GM18867 (cell line): ENCODE results near the gene KRT78.

Experiments used
- ATAC-seq: cut with Tn5 transposase; IDR thresholded peaks from one replicate; pipeline ENCODE4 v1.9.1; 2021; ENCODE audit warnings: mild to moderate bottlenecking, moderate library complexity; ENCODE audit not compliant: unreplicated experiment

Gene KRT78

DNA sequence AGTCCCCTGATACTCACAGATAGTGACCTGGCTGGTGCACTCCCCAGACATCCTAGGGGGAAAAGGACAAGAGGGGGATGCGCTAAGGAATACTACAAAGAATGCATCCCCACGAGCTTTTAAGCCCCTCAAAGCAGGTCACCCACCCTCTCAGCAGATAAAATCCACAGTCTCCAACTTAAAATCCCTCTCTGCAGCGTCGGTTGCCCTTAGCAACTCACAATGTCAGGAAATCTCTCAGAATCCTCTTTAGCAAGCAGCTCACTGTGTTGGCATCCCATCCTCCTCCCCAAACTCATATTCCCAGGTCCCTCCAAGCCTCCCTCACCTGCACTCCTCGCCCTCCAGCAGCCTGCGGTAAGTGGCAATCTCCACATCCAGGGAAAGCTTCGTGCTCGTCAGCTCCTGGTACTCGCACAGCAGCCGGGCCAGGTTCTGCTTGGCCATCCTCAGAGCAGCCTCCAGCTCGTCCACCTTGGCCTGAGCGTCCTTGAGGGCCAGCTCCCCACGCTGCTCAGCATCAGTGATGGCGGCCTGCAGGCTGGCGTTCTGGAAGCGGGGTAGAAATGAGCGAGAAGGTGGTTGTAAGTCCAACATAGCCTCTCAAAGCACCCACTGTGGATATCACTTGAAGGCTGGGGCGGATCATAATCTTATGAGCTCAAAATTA is 9.2 kb downstream of the KRT78 start:
- ATAC-seq, result no peak

DNA sequence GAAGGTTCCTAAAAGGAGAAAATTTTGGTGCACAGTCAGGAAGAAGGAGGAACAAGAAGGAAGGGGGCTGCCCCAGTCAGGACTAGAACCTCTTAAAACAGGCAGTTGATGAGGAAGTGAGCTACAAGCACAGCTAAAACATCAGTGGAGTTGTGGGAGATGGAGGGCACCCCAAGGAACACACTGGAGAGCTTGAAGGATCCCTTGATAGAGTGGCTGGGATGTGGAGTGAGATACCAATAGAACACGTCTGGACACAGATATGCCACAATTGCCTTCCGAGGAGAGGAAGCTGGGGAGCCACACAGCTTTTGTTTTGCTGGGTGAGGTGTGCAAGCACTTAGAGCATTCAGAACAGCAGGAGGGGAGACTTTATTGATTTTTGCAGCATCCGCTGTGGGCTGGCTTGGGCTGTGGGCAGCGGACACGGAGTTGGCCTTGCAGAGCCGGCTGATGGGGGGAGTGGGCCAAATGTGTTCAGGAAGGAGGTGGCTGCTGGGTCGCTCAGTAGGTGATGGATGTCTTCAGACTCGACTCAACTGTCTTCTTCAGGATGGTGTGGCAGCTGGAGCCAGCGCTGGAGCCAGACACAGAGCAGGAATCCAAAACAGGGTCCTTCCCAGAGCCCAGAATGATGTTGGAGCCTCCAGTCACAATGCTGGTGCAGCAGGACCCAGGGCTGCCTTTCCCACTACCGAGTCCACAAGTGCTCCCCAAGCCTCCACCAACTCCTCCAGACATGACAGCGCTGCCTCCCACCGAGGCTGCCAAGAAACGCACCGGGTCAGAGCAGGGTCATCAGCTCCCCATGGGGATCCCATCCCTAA is 10.0 kb downstream of the KRT78 start:
- no peak for ATAC-seq

DNA sequence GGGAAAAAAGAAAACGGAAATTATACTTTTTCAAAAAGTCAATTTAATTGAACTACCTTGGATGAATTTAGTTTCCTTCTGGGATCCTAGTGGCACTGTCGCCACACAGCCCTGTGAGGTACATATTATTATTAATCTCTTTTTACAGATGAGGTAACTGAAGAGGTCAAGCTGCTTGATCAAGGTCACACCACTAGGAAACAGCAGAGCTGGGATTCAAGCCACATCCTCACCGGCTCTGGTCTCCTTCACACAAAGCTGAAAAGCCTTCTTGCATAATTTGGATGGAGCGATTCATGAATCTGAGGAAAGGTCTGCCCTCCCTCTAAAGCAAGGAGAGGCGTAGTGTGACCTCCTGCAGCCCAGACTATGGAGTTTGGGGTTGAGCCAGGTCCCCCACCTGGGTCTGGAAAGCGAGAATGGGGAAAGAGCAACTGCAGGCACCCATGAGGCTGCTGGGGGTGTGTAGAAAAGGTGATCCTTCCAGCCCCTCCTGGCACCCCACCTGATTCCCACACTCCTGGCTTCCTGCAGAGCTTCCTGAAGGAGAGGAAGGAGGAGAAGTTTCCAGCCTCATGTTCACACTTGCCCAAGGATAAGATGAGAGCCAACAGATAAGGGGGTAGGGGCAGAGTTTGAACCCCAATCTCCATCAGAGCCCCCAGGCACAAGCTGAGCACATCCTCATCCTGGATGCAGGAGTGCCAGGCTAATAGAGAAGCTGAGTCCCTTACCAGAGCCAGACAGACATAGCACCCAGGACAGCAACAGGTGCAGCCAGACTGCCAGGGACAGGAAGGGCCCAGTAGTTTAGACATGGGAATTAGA is 10.8 kb downstream of the KRT78 start:
- no peak for ATAC-seq

DNA sequence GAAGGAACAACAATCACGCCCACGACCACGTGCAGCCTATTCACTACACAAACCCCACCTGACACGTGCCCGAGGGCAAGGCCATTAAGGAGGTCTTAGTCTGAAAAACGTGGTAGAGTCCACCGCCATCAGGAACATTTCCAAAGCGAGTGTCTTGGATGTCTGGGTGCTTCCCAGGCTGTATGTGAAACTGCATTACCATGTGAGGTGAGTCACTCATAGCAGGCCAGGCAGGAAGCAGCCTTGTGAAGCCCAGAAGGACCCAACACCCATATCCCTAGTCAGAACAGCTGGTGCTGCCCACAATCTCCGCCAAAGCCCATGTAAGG is 11.4 kb downstream of the KRT78 start:
- no peak for ATAC-seq

DNA sequence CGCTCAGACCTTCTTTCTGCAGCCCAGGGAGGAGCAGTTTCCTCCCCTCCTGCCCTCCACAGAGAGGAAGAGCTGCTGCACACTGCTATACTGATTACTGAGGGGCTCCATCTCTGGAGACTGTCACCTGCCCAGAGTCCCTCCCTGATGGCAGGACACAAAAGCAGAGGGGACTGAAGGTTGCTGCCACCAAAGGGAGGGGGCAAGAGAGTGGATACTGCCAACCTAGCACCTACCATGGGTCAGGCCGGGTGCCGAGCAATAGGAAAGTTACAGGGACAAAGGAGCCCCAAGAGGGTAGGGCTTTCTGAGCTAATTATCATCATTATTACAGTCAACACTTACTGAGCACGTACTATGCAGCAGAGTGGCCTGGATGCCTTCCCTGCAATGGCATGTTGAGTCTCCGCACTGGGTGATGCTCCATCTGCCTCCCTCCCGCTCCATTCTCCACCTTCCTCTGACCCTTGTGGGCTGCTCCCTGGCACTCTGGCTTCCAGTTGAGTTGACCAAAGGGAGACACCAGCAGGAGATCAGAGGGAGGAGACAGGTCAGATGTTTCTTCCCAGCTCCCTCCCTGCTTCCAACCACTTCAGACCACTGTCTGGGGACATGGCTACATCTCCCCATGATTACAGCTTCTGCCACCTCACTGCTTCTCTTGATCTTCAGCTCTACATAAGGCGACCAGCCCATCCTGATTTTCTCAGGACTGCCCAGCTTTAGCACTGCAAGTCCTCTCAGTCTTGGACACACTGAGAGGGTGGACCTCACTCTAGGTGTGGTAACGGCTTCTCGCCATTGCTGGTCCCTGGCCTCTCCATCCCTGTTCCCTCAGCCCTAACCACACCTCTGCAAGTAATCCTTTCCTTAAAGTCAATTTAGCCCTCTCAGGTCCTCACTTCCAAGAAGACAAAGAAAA is 12.0 kb downstream of the KRT78 start:
- ATAC-seq, result no peak

DNA sequence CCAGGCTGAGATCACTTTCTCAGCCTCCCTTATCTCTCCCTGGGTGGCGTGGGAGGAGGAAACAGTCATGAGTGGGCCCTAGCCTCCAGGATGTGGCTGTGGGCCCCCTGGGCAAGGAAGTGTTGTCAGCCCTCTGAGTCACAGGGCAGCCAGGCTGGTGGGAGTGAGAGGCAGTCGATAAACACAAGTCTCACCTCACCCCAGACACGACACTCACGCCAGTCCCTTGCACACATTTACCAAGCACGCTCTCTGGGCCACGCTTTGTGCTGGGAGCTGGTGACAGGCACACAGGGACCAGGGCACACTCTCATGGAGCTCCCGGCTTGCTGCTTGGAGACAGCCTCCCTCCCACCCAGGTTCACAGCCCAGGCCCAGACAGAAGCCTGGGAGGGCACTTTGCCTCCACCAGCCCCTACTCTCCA is 12.7 kb downstream of the KRT78 start:
- no peak for ATAC-seq

DNA sequence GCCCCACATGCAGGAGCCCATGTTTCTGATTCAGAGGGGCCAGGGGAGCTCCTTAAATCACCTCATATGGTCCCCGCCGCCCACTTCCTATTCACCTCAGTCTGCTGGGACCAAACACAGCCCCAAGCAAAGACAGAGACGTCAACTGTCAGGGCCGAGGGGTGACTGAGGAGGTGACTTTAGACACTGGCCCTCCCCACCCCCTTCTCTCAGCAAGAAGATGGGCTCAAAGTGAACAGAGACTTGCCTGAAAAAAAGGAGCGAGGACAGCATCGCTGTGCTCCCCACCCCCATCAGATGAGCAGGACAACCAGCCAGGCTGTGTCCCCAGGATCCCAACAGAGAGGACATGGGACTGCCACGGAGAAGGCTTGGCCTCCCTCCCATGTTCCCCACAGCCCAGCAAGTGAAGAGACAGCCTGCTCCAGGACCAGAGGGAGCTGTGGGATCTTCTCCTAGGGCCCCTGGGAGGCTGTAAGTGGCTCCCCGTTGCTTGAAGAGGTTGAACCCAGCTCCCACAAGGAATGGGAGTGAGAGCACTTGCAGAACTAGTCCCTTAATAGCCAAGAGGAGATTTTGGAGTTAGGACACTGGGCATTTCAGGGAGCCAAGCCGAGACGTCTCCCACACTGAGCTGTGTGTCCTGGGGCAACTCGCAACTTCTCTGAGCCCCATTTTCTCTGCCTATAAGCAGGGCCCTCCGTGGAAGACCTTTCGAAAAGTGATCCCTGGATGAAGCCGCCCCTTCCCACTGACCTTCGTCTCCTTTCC is 13.3 kb downstream of the KRT78 start:
- no peak for ATAC-seq

DNA sequence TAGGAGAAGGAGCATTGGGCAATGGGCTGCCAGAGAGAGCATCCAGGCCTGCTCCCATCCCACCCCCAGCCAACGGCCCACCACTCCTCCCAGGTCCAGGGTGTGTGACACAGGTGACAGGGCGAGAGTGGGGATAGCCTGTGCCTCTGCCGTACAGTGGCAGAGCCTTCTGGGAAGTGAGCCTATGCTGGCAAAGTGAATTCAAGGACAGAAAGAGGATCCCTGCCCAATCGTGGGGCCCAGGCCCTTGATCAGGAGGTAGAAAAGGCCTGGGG is 14.1 kb downstream of the KRT78 start:
- no peak for ATAC-seq

DNA sequence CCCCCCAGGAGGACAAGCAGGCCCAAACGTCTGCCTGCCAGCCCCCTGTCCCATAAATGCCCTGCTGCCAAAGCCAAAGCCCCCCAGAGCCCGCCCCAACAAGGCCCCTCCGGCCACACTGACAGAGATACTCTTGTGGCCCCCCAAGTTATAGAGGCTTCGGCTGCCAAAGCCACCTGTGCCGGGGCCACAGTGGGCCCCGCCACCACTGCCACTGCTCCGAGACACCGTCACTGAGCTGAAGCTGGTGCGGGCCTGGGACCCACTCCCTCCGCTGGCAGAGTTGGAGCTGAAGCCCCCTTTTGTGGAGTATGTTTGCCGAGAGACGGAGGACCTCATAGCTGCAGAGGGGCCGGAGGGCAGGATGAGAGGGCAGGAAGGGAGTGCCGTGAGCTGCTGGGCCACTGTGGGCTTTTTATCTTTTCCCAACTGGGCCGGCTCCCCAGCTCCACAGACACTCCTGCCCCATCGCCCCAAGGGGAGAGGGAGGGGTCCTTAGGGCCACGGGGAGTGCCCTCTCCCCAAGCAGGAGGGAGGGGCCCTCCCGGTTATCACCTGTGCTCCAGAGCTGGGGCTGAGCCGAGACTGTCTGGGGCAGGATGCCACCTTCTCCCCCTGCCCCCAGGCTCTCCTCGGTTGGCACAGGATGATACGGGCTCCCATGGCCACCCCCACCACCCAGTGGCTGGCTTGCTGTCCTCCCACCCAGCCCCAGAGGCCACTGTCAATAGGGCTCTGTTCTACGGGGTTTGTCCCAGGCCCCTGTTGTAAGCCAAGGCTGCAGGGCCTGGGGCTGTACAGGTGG is 14.7 kb downstream of the KRT78 start, which contains the start of gene KRT79:
Gene KRT79 (minus strand): TSS at position 390 of the 805 bp plus-strand sequence. CDS start 51 bp downstream, at position 339.
- no peak for ATAC-seq

DNA sequence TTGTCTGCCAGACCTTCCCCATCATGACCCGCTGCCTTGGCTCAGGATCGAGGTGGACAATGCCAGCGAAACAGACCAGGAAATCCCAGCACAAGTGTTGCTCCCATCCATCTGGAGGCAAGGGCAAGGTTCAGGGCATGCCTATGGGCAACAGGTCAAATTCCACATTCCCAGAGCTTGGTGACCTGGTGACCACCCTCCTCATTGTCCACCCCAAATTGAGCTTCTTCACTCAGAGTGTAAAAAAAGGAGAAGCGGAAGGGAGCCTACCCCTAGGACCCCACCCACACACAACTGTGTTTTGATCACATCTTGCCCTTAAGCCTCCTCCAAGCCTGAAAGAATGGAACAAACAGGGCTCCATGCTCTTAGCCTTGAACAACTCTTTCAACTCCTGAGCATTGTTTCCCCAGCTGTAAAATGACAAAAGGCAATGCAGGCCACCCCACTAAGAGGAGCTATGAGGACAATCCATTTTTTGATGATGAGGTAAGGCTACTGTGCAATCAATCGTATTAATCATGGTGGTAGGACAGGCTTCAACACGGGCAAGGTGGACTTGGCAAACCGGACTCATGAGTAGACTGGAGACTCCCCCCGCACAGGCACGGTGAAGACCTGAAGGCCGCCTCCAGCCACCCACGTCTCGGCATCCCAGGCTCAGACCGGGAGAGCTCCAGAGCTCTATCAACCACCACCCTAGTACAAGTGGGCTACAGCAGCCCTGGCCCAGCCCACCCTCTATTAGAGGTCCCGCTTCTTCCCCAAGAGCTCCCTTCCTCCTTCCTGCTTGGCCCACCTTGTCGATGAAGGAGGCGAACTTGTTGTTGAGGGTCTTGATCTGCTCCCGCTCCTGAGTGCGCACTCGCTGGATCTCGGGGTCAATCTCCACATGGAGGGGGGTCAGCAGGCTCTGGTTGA is 15.5 kb downstream of the KRT78 start:
- no peak for ATAC-seq

DNA sequence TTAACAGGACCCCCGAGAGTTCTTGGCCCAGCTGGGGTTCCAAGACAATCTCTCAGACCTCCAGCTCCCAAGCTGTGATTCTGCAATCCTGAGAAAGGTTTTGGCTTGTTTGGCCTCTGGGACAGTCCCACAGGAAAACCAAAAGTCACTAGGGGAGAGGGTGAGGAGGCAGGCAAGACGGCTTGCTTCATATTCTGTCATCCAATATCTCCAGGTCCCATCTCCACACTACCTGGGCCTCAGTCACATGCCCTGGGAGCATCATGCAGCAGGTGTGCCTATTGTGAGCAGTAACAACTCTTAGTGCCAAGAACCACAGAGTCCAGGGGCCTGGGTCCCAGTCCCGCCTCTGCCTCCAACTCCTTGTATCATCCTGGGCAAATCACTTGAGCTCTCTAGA is 16.3 kb downstream of the KRT78 start:
- ATAC-seq, result no peak

DNA sequence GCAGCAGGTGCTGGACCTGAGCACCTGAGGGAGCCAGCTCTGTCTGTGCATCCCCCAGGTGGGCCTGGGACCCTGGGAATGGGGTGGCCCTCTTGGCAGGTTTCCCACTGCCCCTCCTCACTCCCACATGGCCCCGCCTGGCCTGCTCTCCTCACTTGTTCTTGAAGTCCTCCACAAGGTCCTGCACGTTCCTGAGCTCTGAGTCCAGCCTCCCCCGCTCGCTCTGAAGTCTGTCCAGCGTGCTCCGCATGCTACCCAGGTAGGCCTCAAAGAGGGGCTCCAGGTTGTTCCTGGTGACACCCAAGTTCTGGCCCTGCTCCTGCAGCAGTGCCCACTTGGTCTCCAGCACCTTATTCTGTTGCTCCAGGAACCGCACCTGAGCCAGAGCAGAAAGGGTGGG is 17.5 kb downstream of the KRT78 start:
- no peak for ATAC-seq

DNA sequence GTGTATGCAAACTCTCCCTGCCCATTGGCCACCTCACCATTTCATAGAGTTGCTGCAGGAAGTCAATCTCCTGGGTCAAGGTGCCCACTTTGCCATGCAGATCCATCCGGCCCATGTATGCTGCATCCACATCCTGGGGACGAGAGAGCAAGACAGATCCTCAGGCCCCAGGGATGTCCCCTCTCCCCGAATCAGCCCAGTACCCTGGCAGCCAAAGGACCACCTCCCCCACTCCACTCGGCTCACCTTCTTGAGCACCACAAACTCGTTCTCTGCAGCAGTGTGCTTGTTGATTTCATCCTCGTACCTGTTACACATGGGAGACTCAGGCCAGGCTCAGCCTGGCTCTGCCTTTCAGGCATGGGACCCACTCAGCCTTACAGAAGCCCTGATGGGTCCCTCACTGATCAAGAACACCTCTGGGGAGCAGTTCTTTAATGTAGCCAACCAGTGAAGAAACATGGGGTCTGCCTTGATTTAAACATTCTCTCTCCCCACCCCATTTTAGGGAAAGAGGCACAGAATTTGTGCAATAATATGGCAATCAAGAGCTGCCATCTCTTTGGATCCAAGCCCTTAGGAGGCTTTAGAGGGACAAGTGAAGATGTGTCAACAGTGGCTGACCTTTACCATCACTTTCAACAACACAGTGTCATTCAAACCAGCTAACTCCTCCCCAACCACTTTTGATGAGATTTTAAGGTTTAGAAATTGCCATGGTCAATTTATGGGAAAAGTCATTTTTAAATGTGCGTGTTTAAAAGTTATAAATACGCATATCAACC is 18.6 kb downstream of the KRT78 start:
- no peak for ATAC-seq

DNA sequence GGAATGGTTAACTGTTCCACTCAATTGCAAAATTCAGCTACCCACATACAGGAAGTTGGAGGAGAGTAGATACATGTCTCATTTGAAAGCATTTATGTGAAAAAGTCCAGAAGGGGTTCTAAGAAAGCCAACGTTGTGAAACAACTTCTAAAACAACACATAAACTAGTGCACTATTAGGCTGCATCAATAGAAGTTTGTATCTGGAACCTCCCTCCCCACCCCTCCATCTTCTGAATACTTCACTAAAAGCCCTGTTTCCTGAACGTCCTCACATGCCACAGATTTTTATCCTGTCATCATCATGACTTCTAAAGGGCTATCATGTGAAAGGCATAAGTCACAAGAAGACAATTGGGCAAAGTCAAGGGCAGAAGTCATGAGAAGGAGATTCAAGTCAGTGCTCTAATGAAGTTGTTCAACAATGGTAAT is 20.2 kb downstream of the KRT78 start:
- ATAC-seq, result no peak

DNA sequence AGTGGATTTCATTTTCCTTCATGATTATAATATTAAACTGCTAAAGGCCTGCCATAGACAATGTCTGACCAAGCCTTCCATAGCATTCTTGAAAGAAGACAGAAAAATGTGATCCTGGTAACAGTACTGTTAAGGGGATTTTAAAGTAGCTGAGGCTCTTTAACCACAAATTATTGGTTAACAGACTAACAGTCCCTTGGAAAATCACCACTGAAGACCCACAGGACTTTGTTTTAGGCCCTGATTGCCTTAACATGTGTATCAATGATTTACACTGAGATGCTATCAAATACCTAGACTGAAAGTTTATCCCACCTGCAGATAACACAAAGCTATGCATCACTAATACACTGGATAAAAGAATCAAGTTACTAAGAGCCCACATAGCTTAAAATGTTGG is 20.6 kb downstream of the KRT78 start:
- ATAC-seq, result no peak

DNA sequence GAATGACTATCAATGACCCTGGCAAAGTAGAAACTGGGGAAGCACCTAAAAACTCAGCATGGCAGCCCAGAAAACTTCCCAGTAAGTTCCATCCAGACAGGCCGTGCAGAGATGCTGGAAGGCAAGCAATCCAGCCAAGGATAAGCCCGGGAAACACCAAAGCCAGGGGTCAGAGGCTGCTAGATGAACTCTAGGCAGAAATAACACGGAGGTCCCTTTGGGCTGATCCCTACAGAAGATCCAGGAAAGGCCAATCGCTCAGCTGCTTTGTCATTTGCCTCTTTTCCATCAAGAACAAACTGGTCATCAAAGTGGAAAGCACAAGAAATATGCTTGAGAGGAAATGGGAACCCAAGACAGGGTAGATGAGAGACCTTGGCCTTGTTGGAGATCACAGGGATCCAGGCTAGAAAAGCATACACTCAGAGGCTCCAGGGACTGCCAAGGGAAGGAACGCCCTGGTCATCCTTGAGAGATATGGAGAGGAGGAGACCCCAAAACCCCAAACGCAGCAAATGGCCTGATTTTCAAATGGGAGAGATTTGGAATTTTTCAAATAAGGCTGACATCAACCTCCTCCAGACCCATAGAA is 21.2 kb downstream of the KRT78 start:
- no peak for ATAC-seq
